CD1c-positive myeloid dendritic cell (primary cell): ENCODE measurements around the gene IQSEC1.

ENCODE experiments used
- DNase-seq: peaks from one replicate; pipeline ENCODE4 v3.0.0-alpha.2; 2016; ENCODE audit errors: extremely low spot score

Gene IQSEC1

DNA sequence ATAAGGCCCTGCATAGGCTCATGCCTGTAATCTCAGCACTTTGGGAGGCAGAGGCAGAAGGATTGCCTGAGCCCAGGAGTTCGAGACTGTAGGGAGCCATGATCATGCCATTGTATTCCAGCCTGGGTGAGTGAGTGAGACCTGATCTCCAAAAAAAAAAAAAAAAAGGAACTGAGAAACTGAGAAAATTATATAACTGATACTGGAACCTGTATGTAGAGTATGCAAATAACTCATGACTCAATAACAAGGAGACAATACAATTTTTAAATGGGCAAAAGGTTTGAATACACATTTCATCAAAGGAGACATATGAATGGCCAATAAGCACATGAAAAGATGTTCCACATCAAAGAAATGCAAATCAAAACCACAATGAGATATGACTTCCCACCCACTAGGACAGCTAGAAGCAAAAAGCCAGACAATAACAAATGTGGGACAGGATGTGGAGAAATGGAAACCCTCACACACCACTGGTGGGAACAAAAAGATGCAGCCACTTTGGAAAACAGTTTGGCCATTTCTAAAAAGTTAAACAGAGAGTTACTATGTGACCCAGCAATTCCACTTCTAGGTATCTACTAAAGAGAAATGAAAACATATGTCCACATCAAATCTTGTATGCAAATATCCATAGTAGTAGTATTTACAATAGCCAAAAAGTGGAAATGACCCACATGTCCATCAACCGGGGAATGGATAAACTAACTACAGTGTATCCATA, 70.7 kb downstream of the IQSEC1 start:
- peak; percentile 71 for DNase-seq

DNA sequence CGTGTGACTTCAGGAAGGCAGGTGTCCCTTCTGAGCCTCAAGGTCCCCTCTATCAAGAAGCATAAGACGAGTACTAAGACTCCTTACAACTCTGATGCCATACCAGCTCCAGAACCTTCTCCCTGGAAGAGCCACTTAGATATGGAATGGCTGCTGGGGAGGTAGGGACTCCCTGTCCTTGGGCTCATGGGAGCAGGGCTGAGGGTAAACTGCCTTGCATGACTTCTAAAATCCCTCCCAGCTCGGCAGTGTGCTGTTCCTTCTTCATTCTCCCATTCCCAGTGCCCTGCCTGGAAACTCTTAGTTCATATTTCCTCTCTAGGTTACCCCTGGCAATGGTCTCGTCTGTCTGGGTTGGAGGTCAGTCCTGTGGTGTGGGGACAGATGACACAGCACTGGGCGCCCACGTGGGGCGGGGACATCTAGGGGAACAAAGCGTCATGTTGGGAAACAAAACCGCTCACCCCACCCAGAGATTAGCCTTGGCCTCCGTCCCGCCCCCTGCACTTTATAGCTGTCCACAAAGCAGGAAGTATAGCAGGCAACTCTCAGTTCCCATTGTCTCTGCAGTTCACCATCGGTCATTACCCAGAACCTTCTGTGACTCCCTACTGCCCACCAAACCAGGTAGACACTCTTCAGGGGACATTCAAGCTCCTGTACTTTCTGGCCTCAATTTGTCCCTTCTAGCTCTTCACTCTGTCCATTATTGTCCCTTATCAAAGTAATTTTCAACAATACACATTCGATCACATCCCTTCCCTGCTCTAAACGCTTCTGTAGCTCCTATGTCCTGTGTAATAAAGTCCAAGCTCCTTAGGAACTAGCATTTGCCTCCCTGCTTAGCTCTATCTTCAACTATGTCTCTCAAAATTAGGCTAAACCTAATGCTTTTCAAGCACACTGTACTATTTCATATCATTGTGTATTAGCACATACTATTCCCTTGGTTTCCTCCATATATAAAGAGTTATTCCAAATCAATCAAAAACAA, 73.8 kb downstream of the IQSEC1 start:
- DNase-seq, result peak; percentile 98

GRCh38 chr3:12998648-12999047, 74.6 kb downstream of the IQSEC1 start:
- DNase-seq, result no peak

GRCh38 chr3:12997387-12997786, 75.8 kb downstream of the IQSEC1 start:
- no peak for DNase-seq

- no peak for DNase-seq
Measured at GRCh38 chr3:12996181-12996506, 77.1 kb downstream of the IQSEC1 start.

DNA sequence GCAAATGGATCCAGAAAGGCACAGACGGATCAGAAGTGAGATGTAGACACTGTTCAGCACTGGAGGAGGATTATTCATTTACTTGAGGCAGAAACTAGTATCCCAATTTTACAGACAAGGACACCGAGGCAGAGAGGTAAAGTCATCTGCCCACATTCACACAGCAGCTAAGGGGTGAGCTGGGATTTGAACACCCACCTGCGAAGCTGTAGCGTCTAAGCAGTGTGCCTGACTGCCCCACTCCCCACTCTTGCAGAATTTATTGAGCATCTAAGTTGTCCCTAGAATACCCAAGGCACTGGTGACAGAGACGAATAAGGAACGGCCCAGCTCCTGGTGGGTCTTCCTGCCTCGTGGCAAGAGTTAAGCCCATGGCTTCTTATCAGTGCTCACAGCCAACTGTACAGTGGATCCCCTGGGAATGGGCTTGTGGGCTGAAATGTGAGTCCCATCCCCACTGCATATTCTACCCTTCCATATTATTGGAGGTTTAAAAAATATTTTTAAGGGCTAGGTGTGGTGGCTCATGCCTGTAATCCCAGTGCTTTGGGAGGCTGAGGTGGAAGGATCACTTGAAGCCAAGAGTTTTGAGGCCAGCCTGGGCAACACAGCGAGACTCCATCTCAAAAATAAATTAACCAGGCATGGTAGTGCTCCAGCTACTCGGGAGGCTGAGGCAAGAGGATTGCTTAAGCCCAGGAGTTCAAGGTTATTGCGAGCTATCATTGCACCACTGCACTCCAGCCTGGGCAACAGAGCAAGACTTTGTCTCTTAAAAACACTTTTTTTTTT, 77.6 kb downstream of the IQSEC1 start:
- DNase-seq, result no peak

DNA sequence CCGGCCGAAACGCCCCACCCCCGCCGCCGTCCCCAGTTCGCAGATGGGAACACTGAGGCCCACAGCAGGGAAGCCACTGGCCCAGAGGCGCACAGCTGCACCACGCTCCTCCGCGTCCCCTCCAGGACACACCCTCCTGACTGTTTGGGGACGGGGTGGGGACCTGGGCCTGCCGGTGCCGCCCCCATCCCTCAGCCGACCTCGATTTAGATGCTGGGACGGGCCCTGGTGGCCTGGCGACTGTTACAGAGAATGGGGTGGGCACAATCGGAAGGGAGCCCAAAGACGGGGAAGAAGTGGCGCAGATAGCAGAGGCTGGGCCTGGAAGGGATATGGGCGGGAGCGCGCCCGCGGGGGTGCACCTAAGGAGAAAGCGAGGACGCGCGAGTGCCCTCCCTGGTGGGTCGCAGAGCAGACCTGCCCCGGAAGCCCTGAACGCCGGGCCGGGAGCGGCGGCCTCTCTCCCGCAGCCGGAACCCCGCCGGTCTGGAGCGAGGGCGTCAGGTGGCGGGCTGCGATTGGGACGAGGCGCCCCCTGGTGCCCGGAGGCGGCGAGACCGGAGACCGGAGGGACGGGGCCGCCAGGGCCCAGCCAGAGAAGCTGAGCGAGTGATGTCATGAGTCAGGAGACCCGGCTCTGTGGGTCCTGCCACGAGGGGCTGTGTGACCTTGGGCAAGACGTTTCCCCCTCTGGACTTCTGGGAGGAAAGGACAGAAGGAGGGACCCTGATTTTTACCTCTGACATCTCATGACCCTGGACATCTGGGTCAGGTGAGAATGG, 78.4 kb downstream of the IQSEC1 start:
- DNase-seq, result peak; percentile 92

- no peak for DNase-seq
Measured at GRCh38 chr3:12994357-12994606, 78.9 kb downstream of the IQSEC1 start.

DNA sequence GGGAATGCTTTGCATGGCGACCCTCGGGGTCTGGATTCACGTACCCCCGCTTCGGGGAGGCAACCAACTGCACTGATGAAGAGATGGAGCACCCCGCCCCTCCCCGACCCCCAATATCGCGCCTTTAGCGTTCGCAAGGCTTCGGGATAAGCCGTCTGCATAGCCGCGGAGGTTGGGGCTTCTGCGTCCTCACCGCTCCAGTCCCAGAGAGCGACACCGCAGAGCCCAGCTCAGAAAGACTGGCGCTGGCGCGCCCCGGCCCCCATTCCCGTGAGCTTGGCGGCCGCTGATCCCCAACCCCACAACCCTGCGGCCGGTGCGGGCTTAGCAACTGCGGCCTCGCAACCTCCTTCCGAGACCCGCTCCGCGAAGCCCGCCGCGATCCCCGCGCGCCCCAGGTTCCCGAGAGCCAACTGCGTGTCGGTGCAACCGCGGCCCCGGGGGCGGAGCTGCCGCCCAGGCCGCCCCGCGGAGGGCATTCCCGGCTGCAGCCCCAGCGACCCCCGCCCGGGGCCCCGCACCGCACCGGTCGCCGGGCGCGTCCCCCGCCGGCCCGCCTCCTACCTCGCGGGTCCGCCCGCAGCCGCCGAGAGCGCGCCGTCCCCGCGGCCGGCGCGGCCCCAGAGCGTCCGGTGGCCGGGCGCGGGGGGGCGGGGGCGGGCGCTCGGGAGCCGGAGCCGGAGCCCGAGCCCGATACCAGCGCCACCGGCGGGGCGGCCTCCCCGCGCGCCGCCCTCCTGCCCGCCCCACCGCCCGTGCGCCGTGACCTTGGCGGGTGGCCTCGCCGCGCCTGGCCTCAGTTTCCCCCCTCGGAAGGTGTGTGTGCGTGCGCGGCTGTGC, 79.5 kb downstream of the IQSEC1 start:
- no peak for DNase-seq

- DNase-seq, result no peak
Measured at GRCh38 chr3:12992629-12993516, 80.4 kb downstream of the IQSEC1 start.

GRCh38 chr3:12991861-12992281, 81.4 kb downstream of the IQSEC1 start:
- no peak for DNase-seq

- DNase-seq, result no peak
Measured at GRCh38 chr3:12991481-12991837, 81.8 kb downstream of the IQSEC1 start.

DNA sequence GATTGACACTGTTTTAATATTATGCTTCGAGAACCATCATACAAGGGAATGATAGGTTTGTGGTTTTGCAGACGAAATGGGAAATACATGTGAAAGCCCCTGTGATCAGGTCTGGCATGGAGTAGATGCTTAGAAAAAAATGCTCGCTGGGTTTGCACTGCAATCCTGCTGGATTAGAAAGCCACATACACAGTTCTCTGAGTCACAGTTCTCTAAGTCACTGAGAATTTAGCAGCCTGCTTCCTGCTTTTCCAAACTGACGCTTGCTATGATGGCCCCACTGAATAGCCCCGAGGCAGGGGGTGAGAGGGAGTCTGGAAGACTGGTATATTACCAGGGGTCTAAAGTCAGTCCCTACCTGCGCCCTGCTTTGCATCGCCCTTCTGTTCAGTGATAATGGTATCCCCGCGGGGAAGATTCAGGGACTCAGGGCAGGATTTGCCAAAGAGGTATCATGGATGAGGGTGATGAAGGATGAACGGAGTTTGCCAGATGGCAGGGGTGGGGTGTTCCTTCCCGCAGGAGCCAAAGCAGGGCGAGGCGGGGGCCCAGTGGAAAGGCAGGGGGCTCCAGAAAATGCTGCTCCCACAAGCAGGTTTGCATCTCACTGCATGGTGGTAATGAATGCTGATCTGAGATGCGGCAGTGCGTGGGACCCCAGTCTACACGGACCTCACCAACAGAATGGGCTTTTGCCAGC, 82.3 kb downstream of the IQSEC1 start:
- no peak for DNase-seq

GRCh38 chr3:12990306-12990705, 82.9 kb downstream of the IQSEC1 start:
- no peak for DNase-seq

- no peak for DNase-seq
Measured at GRCh38 chr3:12988728-12989454, 84.3 kb downstream of the IQSEC1 start.

GRCh38 chr3:12987602-12988001, 85.6 kb downstream of the IQSEC1 start:
- DNase-seq, result no peak

- no peak for DNase-seq
Measured at GRCh38 chr3:12986986-12987385, 86.2 kb downstream of the IQSEC1 start.

DNA sequence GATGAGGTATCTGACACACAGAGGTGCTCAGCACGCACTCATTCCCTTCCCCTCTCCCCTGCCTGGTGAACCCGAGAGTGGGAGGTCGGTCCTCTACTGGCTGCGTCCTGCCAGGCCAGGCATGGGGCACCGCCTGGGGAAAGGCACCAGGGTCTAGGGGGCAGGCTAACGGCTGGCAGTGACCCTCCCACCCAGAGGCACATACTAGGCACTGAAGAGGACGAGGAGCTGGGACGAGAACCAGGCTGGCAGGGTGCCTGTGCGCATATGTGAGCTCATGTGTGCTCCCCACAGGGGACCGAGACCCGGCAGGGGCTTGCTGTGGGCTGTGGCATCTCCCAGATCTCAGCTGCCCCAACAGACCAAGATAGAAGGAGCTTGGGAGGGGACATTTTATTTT, 86.7 kb downstream of the IQSEC1 start:
- DNase-seq, result no peak

DNA sequence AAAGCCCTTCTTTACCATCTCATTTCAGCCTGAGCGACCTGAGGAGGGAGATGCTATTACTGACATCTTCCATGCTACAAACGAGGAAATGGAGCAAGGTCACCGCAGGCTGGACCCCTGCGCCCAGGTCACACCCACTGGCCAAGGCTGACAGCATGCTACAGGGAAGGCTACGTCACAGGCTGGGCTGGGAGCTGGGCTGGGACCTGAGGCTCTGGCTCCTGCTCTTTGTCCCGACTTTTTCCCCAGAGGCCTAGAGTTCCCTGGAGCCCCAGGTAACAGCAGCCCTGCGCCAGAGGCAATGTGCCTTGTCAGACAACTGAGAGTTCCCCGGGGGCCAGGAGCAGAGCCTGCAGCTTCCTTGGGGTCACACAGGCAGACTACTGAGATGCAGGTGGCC, 87.2 kb downstream of the IQSEC1 start:
- no peak for DNase-seq
